Smooth muscle cell of the brain vasculature (primary cell): Measurements from ENCODE around the gene ZNF292.
"Not testable (repeated sequence)": the region's sequence is repeated elsewhere in the genome, so short reads cannot be mapped to it uniquely, and the experiment has no call there.

Source experiments
- DNase-seq: peaks from one replicate; pipeline ENCODE4 v3.0.0-alpha.2; 2012; ENCODE audit warnings: low read depth, low spot score

ZNF292 gene

DNA sequence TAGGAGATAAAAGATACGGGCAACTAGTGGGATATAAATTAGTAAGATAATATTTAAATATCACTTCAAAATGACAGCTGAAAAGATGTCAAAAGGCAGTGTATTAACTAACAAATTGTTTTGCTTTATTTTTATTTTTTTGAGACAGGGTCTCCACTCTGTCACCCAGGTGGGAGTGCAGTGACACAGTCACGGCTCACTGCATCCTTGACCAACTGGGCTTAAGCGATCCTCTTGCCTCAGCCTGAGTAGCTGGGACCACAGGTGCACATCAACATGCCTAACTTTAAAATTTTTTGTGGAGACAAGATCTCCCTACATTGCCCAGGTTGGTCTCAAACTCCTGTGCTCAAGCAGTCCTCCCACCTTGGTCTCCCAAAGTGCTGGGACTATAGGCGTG lies 5.9 kb downstream of the ZNF292 start:
- no peak for DNase-seq

DNA sequence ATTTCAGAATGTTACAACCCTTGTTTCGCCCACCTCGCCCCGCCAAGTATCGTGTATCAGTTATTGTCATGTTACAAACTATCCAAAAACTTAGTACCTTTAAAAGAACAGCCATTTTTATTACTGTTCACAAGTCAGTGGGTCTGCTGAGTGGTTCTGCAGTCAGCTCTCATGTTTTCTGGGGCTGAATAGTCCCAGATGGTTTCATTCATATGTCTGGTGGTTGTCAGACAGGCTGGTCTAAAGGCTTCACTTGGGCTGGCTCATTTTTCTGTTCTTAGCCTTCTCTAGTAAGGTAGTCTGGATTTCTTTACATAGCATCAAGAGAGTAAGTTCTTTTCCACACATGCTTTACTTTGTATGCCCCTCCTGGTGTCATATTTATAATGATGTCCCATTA lies 8.6 kb downstream of the ZNF292 start:
- DNase-seq: no peak

GRCh38 chr6:87164506-87164905 lies 9.1 kb downstream of the ZNF292 start:
- no peak for DNase-seq

DNA sequence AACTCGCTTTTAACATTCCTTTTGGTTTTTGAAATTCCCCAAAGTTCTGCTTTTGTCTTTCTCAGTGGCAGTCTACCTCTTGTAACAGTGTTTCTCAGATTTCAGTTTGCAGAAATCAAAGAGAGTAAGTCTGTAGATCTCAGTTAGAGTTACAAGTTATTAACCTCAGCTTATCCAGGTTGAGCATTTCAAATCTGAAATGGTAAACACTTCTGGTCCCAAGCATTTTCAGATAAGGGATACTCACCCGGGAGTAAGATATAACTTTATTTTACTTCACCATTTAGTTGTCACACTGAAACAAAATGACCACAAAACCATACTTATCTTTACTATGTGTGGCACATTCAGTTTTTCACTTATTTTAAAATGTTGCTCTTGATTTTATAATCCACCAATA lies 9.8 kb downstream of the ZNF292 start:
- no peak for DNase-seq

GRCh38 chr6:87171938-87172633 lies 16.7 kb downstream of the ZNF292 start:
- DNase-seq: no peak

DNA sequence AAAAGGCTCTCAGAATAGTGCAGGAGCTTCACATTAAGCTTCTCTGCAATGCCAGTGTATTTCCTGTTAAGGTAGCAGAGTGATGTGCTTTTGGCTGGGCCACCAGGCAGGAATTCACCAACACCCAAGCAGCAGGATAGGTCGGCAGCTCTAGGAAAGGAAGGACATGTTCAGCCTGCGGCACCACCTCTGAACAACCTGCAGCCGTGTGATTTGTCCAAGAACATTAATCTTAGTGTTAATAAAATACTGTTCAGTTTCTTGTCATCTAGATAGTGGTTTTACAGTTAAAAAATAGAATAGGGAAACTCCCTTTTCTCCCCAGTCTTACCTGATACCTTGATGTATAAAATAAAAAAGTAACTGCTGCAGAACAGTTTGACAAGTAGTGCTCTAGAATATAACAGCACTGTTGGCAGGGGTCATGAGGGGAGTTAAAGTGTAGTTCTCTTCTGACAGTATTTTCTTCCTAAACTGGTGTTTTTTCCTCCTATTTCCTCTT lies 18.8 kb downstream of the ZNF292 start:
- DNase-seq: no peak

DNA sequence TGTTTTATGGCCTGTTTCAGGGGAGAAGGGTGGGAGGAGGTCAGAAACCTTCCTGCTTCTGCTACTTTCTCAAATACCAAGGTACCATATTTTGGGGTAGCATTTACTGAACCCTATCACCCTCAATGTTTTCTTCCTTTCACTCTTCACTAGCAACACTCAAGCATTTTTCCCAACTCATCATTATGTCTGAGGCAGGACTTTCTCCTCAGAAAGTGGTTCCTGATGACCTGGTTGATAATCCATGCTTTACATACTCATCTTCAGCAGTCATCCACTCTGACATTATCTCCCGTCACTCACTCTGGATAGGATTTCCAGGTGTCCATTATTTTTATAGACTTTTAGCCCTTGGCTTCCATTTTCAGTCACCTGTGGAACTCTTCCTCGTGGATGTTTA lies 21.1 kb downstream of the ZNF292 start:
- DNase-seq: no peak

DNA sequence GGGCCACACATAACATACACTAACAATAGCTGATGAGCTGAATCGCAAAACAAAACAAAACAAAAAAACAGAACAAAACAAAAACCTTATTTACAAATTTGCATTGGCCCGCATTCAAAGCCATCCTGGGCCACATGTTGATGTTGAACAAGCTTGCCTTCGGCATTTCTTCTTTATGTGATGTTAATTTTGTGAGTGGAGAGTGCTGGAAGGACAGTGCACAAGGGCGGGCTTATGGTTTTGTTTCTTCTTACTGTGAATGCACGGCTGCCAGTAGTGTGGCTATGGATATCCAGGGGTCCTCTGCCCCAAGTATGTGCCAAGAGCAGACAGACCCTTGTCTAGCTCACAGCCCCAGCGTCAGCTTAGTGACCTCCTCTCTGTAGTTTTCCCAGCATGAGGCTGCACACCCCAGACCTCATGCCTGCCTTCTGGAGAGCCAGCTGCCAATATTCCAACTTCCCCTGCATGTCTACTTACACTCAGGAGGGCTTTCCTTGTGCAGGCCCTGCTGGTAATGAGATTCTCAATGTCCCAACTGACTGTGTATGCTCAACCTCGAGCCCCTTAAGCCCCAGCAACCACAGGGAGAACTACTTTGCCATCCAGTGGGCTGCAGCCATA lies 24.9 kb downstream of the ZNF292 start:
- no peak for DNase-seq

DNA sequence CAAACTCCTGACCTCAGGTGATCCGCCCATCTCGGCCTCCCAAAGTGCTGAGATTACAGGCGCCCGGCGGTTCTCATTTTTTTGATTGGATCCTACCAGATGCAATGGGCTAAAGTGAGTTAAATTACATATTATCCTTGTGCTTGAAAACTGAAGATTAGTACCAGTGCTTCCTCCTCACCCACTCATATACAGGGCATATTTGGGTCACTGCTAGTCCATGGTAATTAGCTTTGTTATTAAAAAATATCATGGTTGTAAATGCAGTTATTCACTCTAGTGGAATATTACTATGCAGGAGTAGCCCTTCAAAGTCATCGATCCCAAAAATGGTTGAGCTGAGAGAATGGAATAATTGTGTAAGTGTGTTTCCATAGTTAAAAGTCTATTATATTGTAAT lies 26.5 kb downstream of the ZNF292 start:
- no peak for DNase-seq

GRCh38 chr6:87182321-87182720 lies 27.0 kb downstream of the ZNF292 start:
- DNase-seq: no peak

- no peak for DNase-seq
Observed at GRCh38 chr6:87182940-87183339, 27.6 kb downstream of the ZNF292 start.

DNA sequence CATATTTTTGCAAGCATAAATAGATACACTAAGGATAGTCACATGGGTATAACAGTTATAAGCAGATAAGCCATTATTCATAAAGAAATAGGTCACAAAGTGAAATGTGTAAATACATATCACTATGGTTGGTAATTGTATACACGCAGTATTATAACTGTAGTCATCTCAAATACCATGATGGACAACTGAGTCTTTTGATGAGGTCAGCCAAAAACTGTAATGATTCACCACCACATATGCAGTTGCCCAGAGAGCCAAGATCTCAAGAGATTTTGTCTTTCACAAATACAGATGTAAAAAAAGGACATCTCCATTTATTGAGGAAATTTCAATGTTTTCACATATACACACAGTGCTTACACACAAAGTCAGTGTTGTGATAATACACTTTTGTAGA lies 28.3 kb downstream of the ZNF292 start:
- no peak for DNase-seq

DNA sequence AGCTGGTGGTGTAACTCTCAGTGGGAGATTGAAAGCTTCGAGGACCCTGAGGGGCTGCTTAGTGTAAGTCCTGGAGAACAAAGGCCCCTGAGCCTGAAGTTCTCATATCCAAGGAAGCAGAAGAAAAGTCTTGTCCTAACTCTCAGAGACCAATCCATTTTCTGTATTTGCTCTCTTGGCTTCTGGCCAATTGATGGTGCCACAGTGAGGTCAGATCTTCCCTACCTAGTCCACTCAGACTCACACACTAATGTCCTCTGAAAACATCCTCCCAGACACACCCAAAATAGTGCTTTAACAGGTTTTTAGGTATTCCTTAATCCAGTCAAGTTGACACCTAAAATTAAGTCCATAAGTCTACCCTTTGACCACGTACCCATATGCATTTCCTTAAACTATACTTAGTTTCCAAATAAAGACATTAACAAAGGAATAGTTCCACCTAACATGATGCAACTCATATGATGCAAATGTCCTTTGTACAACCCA lies 29.4 kb downstream of the ZNF292 start:
- no peak for DNase-seq

DNA sequence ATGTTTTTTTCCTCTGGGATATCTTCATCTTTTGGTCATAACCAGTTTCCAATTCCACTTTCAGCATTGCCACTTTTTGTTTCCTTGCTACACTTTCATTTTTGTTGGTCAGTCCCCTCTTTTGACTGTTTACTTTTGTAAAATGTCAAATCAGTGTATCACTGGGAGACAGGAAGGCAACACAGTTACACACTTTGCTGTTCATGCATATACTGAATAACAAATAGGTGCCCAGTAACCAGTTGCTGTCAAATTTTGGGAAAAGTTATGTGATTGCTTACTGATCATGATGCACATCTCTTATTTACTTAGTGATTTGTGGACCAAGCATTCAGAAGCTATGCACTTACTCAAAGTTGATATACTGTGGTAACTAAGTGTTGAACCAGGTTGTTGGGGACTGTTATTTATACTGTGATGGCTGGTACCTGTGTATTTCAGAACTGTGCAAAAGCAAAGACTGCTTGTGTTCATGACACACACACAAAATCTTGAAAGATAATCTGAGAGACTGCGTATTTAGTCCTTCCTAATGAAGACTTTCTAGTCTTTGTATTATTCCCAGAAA lies 41.0 kb downstream of the ZNF292 start:
- no peak for DNase-seq

DNA sequence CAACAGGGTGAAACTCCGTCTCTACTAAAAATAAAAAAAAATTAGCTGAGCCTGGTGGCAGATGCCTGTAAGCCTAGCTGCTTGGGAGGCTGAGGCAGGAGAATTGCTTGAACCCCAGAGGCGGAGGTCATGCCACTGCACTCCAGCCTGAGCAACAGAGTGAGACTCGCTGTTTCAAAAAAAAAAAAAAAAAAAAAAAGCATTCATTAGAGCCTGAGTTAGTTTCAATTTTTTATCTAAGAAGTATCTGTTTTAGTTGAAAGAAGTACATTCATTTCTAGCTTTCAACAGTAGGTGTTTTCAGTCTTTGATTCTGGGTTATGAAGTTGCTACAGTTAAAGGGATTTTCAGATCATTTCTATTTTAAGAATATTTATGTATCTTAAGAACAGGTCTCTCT lies 42.2 kb downstream of the ZNF292 start:
- no peak for DNase-seq

- DNase-seq: not testable (repeated sequence)
Observed at GRCh38 chr6:87198022-87198810, 42.9 kb downstream of the ZNF292 start.

DNA sequence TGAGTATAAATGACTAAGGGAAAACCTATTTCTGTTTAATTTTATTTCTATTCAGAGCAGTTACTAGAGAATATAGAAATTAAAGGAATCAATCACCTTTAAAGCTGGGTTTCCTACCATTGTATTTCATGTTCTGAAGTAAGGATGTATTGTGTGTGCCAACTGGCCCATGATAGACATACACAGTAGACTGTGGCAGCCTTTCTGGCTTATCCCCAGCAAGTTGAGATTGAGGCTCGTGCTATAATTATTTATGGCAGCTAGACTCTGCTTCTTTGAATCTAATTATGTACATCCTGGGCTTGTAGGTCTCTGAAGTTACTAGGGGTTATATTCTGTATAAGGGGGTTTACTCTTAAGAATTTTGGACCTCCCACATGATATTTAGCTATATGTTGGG lies 44.4 kb downstream of the ZNF292 start:
- no peak for DNase-seq

GRCh38 chr6:87200469-87201175 lies 45.3 kb downstream of the ZNF292 start:
- DNase-seq: no peak

DNA sequence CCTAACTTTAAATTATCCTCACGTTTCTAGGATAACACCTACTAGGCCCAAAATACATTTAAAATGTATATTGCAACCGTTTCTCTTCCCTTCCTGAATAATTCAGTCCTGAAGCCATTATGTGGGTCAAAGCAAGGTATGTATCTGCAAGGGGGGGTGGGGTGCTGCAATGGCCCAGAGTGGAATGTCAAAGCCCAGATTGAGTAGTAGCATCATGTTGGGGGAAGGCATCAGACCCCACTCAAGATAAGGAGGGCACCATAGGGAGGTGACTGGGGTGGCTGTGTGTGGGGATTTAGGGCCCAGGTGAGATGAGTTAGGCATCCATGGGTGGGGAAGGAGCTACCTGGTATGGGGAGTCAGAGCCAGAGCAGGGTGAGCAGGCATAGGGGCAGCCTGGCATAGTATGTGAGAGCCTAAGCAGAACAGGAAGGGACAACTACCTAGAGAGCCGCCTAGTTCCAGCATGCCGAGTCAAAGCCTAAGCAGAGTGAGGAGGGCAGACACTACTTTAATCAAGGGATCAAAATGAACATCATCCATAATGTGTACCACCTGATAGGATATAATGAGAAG lies 48.2 kb downstream of the ZNF292 start:
- DNase-seq: no peak

DNA sequence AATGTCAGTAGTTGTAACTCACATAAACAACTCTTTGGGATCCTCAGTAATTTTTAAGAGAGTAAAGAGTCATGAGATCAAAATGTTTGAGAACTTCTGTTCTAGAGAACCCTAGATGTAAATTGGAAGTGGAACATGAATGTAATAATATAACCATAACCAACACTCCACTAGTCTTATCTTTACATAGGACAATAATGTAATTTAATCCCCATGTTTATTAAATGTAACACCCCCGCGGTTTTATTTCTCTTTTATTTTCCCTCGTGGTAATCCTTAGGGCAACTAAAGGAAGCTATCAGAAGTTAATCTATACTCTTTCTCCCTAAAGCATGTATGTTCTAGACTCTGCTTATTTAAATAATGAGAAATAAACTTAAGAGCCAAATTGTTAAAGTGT lies 54.4 kb downstream of the ZNF292 start:
- no peak for DNase-seq

DNA sequence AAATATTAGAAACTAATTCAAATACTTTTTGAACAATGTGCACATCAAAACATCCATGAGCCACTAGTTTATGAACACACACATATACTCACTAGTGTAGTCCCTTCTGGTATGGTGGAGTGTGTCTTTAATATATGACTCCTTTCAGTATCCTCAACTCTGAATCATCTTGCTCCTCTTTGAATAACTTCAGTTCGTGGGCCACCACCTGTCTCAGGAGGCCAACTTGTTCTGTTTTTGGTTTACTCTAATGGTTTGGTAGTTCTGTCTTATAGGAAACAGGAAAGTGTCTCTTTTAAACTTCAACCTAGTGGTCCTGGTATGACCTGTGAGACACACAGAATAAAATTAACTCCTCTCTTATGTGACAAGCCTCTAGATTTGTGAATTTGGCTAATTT lies 55.6 kb downstream of the ZNF292 start:
- DNase-seq: no peak
